ENCODE measurements around the gene NSFL1C.
"Not testable (repeated sequence)": the region's sequence is repeated elsewhere in the genome, so short reads cannot be mapped to it uniquely, and the experiment has no call there.

Gene NSFL1C

DNA sequence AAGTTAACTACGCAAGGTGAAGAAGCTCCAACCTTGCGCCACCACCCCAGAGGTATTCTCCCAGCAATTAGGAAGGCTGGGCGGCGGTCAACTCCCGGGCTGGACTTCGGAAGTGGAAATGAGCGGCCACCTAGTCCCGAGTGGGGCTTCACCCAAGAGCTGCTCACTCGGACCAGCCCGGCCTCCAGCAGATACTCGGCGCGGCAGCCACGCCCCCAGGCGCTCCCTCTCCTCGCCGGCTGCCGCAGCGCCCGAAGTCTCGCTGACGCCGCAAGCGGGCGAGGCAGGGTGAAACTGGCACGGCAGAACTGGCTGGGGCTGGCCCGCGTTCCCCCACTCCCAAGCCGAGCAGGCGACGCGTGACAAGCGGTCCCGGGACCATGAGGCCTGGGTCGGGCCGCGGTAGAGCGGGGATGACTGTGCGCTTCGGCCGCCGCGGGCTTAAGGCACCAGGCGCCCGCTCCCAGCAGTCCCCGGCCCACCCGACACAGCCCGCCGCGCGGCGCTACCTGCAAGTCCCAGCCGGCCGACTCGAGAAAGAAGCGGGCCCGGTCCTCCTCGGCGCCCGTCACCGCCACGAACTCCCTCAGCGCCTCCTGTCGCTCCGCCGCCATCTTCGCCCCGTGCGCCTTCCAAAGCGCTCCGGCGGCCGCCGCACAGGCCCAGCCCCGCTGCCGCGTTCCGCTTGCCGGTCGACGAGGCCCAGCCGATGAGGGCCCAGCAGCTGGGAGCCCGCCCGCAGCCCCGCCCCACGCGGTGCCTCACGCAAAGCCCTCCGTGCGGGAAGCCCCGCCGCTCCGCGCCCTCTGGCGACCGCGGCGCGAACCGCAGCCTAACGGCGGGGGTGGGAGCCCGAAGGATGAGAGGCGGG lies at the start of gene NSFL1C:
Gene NSFL1C, minus strand, starts transcription at position 639 of the 871 bp plus-strand sequence. Its CDS starts 25 bp downstream, at position 614.
- DNase-seq (ENCODE audit: low spot score) = peak; percentile 97

GRCh38 chr20:1513801-1514200 lies 47.2 kb upstream of the NSFL1C start:
- DNase-seq (ENCODE audit: low spot score) = no peak

GRCh38 chr20:1509237-1509636 lies 42.6 kb upstream of the NSFL1C start:
- DNase-seq (ENCODE audit: low spot score) = peak; percentile 22

DNA sequence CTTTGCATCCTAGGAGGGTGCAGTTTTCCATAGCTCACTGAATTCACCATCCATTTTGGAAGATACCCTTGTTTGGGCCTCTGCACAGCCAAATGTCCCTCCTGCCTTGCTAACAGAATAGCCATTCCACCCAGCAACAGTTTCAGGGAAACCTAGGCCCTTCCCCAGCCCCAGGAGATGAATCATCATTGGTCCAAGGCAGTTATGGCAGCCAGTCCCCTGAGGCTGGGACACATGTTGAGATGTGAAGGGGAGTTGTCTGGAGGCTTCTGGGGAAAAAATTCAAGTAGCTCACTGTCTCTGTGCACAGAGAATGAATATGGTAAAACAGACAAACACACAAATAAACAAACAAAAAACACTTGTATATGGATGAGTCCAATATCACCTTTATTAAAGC lies 41.9 kb upstream of the NSFL1C start:
- no peak for DNase-seq (ENCODE audit: low spot score)

- no peak for DNase-seq (ENCODE audit: low spot score)
Measured at GRCh38 chr20:1507276-1507675, 40.6 kb upstream of the NSFL1C start.

- no peak for DNase-seq (ENCODE audit: low spot score)
Measured at GRCh38 chr20:1505871-1506270, 39.2 kb upstream of the NSFL1C start.

DNA sequence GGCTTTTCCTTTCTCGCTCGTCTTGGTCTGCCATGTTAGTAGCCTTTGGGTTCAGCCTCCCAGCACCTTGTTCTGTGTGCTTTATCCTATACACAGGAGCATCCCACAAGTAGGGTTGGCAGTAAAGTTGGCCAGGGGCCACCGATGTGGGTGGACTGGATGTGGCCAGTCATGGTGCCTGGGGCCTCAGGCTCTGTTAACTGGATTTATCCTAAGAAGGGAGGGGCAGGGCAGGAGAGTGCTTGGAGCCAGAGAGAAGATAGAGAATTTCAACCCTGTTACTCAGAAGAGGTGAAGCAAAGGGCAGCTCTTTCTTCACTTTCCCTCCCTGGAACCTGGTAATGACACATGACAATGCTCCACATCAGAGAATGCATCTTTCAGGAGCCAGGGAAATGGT lies 38.7 kb upstream of the NSFL1C start:
- no peak for DNase-seq (ENCODE audit: low spot score)

DNA sequence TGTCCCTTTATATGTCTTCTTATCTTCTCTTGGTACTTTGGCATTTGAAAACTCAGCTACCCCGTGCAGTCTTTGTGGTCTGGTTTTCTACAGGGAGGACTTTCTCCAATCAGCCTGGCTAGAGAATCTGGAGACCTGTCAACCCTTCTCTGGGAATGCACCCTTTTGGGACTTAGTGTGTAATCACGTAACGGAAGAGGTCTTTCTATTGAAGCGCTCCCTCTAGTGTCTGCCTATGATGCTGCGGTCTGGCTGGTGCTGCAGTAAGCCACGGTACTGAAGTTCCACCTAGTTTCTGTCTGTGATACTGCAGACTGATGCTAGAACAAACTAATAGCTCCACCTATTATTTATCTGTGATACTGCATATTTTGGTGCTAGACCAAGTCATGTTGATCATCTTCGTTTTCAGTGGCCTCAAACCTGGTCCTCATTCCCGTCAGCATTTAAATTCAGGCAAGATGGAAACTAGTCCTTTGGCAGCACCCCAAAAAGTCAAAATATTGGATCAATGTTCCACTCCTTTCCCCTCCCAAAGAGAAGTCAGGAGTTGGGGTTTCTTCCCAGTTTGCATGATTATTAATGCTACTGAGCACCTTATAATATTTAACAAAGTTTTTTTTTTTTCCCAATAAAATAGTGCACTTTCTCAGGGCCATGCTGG lies 37.0 kb upstream of the NSFL1C start:
- peak; percentile 82 for DNase-seq (ENCODE audit: low spot score)

GRCh38 chr20:1500496-1500895 lies 33.8 kb upstream of the NSFL1C start:
- no peak for DNase-seq (ENCODE audit: low spot score)

DNA sequence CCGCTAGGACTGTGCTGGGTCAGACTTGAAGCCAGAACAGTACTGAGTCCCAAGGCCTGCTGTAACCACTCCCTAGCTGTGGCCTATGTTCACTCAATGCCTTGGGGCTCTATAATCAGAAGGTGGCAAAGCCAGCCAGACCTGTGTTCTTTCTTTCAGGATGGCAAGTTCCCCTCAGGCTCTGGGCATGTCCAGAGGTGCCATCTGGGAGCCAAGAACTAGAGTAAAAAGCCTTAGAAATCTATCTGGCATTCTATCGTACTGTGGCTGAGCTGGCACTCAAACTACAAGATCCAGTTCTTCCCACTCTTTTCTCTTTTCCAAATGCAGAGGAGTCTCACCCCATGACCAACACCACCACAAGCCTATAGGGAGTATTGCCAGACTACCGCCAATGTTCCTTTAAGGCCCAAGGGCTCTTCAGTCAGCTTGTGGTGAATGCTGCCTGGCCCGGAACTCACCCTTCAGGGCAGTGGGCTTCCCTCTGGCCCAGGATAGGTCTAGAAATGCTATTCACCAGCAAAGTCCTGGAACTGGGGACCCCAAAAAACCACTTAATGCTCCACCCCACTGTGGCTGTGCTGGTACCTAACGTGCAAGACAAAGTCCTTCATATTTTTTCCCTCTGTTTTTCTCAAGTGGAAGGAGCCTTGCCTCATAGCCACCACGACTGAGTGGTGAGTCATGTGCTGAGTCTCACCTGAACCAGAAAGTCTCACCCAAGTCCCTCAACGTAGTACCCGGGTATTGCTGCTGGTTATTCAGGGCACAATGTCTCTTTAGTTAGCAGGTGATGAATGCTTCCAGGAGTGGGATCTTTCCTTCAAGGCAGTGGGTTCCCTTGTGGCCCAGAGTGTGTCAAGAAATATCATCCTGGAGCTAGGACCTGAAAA lies 33.1 kb upstream of the NSFL1C start:
- no peak for DNase-seq (ENCODE audit: low spot score)

- not testable (repeated sequence) for DNase-seq (ENCODE audit: low spot score)
Measured at GRCh38 chr20:1497371-1497770, 30.7 kb upstream of the NSFL1C start.

GRCh38 chr20:1496930-1497329 lies 30.3 kb upstream of the NSFL1C start:
- DNase-seq (ENCODE audit: low spot score) = no peak

DNA sequence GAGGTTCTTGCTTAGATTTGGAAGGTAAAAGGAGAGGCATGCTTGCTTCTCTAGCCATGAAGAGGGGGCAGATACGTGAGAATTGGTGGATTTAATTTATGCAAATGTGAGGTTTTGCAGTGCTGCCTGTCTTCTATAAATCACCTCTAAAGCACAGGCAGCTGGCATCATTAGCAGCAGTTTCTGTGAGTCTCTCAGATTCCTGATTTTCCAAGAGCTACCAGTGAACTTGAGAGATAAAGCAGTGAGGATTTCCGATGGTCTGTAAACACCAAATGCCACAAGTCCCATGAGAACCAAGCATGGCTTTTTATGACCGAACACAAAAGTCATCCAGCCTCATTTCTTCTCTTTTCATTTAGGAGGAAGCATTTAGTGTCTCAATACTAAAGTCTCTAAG lies 27.8 kb upstream of the NSFL1C start:
- DNase-seq (ENCODE audit: low spot score) = no peak

GRCh38 chr20:1493536-1493935 lies 26.9 kb upstream of the NSFL1C start:
- no peak for DNase-seq (ENCODE audit: low spot score)

GRCh38 chr20:1491860-1492642 lies 25.4 kb upstream of the NSFL1C start:
- no peak for DNase-seq (ENCODE audit: low spot score)

- no peak for DNase-seq (ENCODE audit: low spot score)
Measured at GRCh38 chr20:1491281-1491840, 24.7 kb upstream of the NSFL1C start, which contains the start of gene SIRPB2. SIRPB2 (minus strand) TSS chr20:1491420; CDS start chr20:1491359, 61 bp downstream.

- DNase-seq (ENCODE audit: low spot score) = no peak
Measured at GRCh38 chr20:1490643-1491195, 24.1 kb upstream of the NSFL1C start.

- DNase-seq (ENCODE audit: low spot score) = no peak
Measured at GRCh38 chr20:1489764-1490436, 23.3 kb upstream of the NSFL1C start.

DNA sequence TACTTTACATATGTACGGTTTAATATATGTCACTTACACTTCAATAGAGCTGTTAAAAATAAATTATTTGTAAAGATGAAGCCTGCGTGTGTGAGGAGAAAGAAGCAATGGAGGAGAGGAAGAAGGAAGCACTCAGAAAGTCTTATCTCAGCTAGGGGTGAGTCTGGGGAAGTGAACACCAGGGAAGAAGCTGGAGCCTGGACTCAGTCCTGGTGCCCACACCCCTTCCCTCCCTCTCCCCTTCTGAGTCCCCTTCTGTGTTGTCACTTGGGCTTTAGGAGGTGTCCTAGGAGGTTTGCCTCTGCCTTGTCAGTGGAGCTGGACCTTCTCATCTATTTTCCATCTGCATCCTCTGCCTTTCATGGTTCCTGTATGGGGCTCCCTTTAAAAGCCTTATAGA lies 22.7 kb upstream of the NSFL1C start:
- no peak for DNase-seq (ENCODE audit: low spot score)

- no peak for DNase-seq (ENCODE audit: low spot score)
Measured at GRCh38 chr20:1486566-1486965, 19.9 kb upstream of the NSFL1C start.

All from CD4-positive, alpha-beta T cell treated with Interleukin-15 for 4 hours (primary cell).